NCI-H187 treated with DMSO at 0.1 percent for 48 hours (cell line): ENCODE results near the gene LPP.

ENCODE experiments used
- DNase-seq: peaks from one replicate; lab custom pipeline; 2025; lab: John Stamatoyannopoulos, UW

Gene LPP

DNA sequence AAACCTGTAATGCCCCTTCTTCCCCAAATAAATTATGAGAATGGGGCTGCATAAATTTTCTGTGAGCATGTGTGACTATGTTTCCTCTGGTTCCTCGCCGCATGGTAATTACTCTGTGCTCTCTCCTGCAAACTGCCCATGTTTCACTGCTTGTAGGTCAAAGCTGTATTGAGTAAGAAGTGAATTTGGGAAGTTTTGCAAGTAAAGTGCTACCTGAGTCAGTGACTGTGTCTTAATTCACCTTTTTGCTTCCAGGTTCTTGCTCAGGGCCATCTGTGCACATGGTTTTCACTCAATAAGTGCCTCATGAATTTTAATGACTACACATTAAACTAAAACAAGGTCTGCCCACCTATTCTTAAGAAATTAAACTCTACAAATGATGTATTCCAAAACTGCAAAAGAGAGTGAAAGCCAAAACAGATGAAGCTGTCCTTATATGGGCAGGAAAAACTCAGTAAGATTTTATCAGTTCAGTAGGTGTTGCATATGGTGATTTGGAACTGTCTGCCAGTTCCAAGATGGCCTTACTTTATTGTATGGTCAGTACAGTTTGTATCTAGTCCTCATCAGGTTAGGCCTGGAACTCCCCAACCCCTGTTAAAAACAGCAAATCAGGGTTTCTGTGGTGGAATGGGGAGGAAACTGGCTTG lies 100.0 kb downstream of the LPP start:
- no peak for DNase-seq

GRCh38 chr3:188254520-188255070 lies 100.6 kb downstream of the LPP start:
- DNase-seq = no peak

DNA sequence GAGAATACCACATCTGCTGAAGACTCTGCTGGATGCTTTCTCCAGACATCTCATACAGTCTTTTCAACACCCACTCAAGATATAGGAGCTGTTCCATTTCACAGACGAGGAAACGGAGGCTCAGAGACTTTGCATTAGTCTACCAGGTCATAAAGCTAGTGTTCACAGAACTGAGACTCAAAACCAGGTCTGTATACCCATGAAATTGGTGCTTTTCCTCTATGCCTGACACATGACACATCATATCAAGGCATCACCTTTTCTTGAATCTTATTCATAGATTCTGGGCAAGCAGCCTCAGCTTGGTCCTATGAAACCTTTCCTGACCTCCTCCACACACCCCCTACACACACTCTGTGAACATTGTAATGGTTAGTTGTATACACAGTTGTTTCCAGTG lies 101.2 kb downstream of the LPP start:
- DNase-seq = no peak

DNA sequence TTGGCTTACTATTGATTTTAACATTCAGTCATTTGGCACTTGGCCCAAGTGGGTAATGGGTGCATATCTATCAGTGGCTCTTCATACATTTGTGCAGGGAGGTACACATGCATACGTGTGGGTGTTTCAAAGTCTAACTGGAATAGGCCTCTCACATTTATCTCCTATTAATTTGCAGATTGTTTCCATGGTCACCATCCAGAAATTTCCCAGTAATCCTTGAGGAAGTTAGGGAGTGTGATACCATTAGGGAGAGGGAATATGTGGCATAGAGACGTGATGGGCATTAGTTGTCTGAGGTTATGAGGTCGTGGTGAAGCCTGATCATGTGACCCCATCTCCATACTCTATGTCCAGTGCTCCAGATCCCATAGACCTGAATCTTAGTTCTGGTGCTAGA lies 102.8 kb downstream of the LPP start:
- no peak for DNase-seq

DNA sequence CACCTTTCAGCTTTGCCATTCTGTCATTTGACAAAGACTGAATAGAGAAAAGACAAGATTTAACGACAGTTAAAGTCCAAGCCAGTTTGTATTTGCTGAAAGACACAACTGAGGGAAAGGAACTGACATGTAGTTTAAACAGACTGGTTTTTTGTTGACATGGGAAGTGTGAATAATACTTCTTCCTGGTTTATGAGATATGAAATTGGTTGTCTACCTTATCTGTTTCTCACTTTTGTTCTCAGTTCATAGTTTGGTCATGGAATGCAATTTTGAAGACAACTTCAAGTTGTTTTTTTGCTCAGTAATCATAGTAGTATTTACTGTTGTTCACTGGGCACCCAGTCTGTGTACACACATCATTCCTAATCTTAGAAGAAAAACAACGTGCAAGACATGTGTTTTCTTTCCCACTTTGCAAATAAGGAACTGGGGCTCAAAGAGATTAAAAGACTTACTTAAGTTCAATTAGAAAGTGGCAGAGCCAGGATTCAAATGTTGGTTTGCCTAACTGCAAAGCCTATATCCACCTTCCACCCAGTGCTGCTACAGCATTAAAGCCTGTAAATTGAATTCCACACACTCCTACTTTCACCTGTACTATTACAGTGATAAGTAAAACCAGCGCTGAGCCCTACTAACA lies 103.5 kb downstream of the LPP start:
- no peak for DNase-seq

- DNase-seq = no peak
These were observed 105.2 kb downstream of the LPP start for GRCh38 chr3:188259191-188259590.

- DNase-seq = no peak
These were observed 105.6 kb downstream of the LPP start for GRCh38 chr3:188259596-188259995.

DNA sequence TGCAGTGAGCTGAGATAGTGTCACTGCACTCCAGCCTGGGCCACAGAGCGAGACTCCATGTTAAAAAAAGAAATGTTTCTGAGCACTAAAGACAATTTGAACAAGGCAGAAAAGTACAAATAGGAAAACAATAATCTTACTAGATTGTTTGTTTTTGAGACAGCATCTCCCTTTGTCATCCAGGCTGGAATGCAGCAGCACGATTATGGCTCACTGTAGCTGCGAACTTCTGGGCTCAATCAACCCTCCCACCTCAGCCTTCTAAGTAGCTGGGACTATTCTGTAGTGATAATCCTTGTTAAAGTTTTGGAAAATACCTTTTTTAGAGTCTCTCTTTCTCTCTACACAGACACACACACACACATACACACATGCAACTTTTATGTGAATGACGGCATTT lies 107.1 kb downstream of the LPP start:
- DNase-seq = no peak

- DNase-seq = no peak
These were observed 108.5 kb downstream of the LPP start for GRCh38 chr3:188262488-188262887.

DNA sequence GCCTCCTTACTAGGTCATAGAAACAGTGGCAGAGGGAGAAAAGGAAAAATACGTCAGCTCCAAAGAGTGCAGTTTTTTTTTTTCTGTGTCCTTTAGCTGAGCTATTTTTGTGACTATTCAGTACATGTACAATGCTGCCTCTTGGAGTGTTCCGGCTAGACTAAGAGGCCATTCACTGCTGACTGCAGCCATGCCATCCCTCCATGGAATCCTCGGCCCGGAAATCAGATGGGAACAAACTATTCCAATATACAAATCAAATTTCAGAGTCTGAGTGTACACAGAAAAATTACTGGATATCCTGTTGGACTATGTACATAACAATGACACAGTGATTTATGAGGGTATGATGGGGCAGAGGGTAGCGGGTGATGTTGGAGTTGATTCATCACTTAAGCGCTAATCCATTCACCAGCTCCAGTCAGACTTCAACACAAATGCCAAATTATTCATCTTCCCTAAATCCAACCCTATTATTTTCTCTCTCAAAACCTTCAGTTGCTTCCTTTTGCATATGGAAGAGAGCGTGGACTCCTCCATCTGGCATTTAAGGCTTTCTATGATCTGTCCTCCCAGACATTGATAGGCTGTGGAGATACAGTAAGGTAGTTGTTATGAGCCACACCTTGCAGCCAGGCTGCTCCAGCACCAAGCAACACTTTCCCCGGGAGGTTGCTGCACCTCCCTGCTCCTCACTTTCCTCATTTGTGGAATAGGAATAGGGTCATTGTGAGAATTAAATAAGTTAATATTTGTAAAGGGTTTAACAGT lies 109.1 kb downstream of the LPP start:
- DNase-seq = no peak

GRCh38 chr3:188264226-188265207 lies 110.6 kb downstream of the LPP start:
- no peak for DNase-seq

GRCh38 chr3:188266562-188267274 lies 112.8 kb downstream of the LPP start:
- no peak for DNase-seq

DNA sequence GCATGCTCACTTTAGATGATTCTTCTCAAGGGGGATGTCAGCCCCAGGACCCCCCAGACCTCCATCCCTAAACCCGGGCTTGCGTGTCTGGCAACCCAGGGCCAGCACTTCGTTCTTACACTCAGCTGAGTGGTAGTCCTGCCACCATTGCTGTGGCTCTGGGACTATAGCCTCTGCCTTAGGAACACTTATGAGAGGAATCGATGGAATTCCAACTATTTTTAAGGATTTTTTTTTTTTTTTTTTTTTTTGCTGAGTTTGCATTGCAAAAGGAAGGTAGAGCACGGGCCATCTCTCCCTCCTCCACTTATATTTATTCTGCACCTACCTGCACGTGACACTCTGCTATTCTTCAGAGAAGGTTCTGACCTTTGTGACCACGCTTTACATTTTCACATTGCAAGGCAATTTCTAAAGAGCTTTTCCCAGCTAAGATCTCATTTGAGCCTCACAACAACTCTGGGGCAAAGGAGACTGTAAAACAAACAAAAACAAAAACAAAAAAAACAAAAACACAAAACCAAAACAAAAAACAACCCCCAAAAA lies 113.9 kb downstream of the LPP start:
- DNase-seq = no peak

GRCh38 chr3:188268336-188268735 lies 114.4 kb downstream of the LPP start:
- DNase-seq = no peak

GRCh38 chr3:188269040-188269439 lies 115.1 kb downstream of the LPP start:
- no peak for DNase-seq

- no peak for DNase-seq
These were observed 116.5 kb downstream of the LPP start for GRCh38 chr3:188270423-188270972.

- DNase-seq = no peak
These were observed 117.4 kb downstream of the LPP start for GRCh38 chr3:188271226-188271914.

DNA sequence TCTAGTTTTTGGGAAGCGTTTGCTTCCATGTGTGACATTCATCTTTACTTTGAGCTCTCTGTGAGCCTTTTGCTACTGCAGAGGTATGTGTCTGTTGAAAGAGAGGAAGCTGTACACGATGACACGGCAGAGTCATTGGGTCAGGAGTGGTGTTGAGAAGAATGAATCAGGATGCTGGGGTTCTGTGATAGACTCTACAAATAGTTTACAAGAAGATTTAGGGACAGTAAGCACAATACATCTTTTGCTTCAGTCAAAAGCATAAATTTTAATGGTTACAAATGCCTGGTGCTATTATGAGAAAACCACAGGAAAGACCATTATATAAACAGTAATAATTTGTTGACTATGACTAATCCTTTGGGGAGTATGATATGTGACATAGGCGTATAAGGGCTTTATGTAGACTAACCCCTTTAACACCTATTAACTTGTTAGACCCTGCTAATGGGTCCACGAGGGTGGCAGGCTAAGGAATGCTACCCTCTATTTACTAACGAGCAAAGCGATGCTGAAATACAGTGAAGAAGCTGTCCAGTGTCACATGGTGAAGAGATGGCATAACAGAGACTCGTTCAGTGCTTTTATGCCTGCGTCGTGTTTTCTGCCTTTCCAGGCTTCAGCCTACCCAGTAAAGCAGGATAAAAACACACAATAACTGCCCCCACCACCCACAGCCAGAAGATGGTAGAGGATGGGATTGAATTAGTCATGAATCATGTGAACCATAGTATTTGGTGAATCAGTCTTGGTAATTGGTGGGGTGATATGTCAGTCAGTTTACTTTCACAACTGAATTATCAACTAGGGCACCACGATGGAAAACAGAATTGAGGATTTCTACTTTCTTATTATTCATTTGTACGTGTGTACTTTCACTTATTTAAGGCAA lies 118.8 kb downstream of the LPP start:
- DNase-seq = no peak
